Parietal lobe (tissue), 1 donor: ENCODE data around the gene CCNA2. TPM values are rescaled to one million over a fixed set of nuclear protein-coding genes. Genes with fewer than 3 reads are reported as not detected.

ENCODE experiments used
- total RNA-seq: library from RNA; depleted of rRNA; stranded (reverse); fragments of >200 nt; gene quantifications from one replicate; pipeline ENCODE4 v1.2.3, GENCODE V29; 2014

CCNA2 gene
- total RNA-seq: 10.3 TPM

DNA sequence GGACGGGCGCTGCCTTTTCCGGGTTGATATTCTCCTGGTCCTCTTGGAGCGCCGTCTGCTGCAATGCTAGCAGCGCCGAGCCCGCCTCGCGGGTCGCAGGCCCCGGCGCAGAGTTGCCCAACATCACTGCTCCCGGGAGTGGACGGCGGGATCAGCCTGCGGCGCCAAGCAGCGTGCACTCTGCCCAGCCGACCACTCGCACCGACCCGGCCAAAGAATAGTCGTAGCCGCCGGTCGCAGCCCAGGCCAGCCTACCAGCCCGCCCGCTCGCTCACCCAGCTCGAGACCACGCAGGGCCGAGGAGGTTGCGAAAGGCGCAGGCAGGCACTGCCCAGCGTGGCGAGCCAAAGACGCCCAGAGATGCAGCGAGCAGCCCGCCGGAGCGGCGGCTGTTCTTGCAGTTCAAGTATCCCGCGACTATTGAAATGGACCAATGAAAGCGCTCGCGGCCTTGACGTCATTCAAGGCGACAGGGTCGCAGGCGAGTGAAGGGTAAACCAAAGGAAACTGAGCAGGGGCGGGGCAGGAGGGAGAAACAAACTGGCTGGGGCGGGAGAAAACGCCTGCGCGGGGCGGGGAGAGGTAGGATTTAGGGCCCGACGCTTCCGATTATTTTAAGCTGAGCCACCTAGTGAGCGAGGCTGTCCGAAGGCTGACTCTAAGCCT is at the start of gene CCNA2:
CCNA2 (minus strand) TSS at position 379 of the 666 bp plus-strand sequence; CDS start at position 124, 255 bp downstream.

GRCh38 chr4:121869841-121870822 is 46.4 kb upstream of the CCNA2 start, which contains the start of gene BBS7:
BBS7 (minus strand) TSS chr4:121870474; CDS start chr4:121870313, 161 bp downstream.

DNA sequence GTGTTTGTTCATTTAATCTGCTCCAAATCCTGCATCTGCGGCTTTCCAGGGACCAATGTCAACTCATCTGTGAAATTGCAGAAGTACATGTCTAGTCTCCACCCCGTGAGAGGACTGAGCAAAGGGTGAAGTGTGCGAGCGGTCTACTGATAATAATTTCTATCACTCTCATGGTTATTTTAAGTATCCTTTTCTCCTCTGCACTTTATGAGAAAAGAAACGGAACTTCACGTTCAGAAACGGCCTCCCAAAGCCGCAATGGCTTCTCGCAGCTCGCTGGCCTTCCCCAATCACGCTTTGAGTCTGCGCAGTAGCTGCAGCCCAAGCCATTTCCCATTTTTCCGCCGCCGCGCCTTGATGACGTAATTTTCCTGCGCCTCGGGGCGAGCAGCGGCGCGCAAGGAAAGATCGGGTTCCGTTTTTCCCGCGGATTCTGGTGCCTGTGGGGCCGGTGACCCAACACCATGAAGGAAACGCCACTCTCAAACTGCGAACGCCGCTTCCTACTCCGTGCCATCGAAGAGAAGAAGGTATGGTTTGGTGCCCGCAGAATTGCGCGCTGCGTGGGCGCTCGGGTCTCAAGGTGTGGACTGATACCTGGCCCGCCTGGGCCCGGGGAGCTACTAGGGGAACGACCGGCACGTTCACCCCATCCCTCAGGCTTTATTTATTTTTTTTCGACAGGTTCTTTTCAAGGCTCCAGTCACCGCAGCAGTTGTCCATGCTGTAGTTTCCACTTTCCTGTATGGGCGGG is 22.5 kb downstream of the CCNA2 start, which contains the start of gene EXOSC9:
EXOSC9 (plus strand) TSS at position 363 of the 754 bp plus-strand sequence; CDS start at position 465, 102 bp downstream.

Other genes with a start within 250 kb of the CCNA2 start
- gene ANXA5, start 126.9 kb downstream of the CCNA2 start, total RNA-seq: 28.5 TPM
- 0.94 TPM for gene SMIM43, start 58.7 kb downstream of the CCNA2 start, total RNA-seq
- 27.9 TPM for gene EXOSC9, start 22.6 kb downstream of the CCNA2 start, total RNA-seq
- gene BBS7, start 46.6 kb upstream of the CCNA2 start, total RNA-seq: 51.0 TPM
- 15.3 TPM for gene TRPC3, start 128.2 kb upstream of the CCNA2 start, total RNA-seq